NCI-H82 treated with DMSO at 0.1 percent for 48 hours (cell line): ENCODE results near the gene FNDC3B.
"Not testable (repeated sequence)": the region's sequence is repeated elsewhere in the genome, so short reads cannot be mapped to it uniquely, and the experiment has no call there.

Experiments
- DNase-seq: peaks from one replicate; lab custom pipeline; 2025; ENCODE audit not compliant: unreplicated experiment; lab: John Stamatoyannopoulos, UW

The FNDC3B gene

DNA sequence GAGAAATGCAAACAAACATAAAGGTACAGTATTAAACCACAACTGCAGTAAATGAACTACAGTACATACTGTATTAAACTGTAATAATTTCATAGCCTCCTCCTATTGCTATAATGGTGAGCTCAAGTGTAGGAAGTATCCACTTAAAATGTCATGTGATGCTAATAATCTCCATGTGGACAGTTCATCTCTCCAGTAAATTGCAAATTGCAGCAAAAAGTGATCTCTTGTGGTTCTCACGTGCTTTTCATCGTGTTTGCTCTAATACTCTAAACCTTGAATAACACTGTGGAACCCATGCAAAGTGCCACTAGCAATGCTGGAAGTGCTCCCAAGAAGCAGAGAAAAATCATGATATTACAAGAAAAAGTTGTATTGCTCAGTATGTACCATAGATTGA is 9.2 kb upstream of the FNDC3B start:
- DNase-seq, result no peak

DNA sequence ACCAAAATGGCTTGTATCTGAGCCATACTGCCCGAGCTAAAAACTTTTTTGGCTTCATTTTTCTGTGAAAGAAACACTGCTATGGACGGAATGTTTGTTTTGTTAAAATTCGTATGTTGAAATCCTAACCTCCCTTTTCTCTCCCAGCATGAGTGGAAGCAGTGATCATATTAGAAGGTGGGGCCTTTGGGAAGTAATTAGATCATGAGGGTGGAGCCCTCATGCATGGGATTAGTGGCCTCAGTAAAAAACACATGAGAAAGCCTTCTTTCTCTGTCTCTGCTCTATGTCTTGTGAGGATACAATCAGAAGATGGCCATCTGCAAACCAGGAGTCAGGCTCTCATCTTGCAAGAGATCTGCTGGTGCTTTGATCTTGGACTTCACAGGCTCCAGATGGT is 7.4 kb upstream of the FNDC3B start:
- DNase-seq, result peak; percentile 32

DNA sequence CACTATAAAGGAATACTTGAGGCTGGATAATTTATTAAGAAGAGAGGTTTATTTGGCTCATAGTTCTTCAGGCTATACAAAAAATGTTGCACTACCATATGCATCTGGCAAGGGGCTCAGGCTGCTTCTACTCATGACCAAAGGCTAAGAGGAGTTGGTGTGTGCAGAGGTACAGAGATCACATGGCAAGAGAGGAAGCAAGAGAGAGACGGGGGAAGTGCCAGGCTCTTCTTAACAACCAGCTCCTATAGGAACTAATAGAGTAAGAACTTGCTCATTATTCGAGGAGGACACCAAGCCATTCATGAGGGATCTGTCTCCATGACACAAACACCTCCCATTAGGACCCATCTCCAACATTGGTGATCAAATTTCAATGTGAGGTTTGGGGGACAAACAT is 6.0 kb upstream of the FNDC3B start:
- no peak for DNase-seq

DNA sequence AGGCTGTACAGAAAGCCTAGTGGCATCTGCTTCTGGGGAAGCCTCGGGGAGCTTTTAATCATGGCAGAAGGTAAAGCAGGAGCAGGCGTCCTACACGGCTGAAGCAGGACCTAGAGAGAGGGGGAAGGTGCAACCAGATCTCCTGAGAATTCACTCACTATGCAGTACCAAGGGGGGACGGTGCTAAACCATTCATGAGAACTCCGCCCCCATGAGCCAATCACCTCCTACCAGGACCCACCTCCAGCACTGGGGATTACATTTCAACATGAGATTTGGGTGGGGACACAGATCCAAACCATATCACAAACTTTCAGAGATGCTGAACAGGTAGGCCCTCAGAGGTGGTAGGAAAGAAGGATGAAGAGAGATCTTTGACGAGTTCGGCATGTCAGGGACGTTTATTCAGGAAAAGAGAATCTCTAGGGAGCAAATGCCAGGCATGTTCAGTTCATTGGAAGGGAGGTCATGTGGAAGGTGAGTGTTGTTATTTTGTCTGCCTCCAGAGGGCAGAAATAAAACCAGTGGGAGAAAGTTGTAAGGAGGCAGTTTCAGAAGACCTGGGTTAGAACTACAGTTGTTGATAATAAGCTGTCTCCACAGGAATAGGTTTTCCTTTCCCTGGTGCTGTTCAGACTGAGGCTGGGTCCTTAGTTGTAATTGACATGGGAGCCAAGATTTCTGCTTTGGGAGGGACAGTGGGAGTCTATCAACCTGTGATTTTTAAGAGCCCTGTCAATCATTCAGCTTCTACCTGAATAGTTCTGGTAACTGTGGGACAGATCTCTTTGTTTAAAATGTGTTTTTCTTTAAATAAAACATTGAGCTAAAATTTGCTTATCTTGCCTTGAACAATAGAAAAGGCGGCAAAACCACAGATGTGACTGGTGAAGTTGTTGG is 4.3 kb upstream of the FNDC3B start:
- peak; percentile 16 for DNase-seq

DNA sequence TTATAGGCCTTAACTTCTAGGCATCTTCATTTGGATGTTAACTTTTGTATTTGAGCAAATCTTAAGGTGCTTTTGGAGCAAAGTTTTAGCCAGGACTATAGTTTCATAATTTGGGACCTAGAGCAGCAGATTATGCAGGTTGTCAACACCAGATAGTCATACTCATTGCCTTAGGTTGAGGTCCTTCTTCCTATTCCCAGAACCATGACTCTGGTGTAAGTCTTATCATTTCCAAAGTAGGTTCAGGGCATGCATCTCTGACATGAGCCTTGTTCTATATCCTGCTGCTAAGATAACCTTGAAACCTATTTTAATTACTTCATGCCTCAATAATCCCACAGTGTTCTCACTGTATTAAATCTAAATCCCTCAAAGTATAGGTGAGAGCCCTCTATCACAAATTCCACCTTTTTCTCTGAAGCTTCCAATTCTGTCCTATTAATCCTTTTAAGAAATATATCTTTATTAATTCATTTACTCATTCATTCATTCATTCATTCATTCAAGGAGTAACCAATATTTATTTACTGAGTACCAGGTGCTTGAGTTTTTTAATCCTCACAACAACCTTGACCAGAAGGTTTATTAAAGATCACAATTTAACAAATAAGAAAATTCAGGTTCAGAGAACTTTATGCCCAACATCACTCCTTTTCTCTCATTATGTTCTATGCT is 2.7 kb upstream of the FNDC3B start:
- DNase-seq, result no peak

DNA sequence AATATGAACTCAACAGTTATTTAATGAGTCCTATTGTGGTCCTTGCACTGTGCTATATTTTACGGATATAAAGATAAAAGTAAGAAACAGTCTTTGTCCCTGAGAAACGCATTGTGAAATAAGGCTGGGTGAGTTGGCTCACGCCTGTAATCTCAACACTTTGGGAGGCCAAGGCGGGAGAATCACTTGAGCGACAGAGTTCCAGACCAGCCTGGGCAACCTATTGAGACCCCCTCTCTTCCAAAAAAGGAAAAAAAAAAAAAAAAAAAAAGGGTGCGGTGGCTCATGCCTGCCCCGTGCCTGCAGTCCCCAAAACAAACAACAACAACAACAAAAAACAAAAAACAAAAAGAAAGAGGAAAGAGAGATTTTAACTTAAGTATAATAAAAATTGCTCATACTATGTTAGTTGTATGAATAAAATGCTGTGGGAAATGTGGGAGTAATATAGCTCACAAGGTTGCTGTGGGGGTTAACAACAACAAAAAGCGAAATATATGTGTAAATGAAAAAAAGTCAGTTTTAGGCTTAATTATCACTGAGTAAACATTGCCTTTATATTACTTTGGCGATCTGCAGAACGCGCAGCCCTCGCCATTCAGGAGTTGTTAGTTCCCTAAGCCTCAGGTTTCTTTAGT is 461 bp upstream of the FNDC3B start:
- no peak for DNase-seq

DNA sequence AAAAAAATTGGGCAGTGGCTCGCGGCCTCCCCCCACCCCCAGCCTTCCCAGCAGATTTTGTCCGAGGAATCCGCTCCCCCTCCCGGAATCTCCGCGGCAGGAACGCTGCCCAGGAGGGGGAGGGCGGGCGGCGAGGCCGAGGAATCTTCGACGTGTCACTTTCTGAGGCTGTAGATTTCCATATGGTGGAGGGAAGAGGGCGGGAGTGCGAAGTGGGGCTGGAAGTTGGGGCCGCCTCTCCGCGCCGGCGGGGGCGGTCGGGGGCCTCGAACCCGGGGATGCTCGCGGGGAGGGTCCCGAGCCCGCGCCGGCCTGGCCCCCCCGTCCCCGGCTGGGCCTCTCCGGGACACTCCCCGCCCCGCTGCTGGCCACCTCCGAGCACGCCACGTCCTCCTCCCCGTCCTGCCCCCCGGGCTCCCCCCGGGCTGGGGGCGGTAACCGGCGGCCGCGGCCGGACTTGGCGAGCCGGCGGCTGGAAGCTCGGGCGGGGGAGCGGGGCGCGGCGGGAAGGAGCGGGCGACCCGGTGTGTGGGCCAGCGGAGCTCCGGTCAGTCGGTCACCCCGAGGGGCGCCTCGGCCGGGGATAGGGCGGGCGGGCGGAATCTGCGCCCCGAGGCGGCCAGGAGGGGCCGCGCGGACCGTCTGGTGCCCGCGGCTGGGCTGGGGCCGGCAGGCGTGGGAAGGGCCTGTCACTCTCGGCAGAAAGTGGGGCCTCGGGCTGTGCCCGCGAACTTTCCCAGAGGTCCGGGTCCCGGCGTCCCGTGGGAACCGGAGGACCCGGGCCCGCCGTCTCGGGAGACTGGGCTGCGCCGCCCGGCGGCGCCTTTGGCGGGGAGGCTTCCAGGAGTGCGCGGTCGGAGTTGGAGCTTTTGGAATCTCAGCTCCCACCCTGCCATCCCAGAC is 951 bp downstream of the FNDC3B start:
- DNase-seq, result peak; percentile 40

DNA sequence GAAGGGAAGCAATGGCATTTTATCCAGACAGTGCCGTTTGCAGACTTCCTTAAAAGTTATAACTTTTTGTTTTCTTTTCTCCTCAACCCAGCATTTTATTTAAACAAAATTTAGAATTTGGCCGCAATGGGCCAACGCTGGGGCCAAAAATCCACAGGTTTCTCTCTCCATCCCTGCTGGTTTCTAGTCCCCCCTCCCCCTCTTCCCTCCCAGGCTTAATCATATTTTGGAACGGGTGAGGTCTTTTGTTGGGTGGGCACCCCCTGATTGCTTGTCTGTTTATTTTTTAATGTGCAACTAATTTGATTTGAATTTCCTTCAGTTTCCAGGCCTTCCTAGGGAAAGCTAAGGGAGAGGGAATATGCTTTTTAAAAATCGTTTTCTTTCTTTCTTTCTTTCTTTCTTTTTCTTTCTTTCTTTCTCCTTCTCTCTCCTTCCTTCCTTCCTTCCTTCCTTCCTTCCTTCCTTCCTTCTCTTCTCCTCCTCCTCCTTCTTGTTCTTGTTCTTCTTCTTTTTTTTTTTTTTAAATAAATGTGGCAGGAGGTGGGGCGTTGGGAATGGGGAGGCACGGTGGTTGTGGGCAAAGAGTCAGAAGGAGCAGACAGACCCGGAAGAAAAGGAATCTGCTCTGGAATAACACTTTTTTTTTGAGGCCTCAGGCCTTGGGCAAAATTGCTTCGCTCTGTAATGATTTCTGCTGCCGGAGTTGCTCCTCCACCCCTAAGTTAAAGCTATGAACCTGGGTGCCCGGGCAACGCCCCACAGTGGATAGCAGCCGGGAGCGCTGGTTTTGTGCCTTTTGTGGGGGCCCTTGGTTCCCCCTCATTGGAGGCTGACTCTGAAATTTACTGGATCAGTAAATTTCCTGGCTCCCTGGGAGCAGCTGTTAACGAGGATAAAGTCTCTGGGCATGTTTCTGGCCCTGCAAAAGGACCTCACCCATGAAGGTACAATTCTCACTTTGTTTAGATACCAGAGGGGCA is 1.9 kb downstream of the FNDC3B start:
- no peak for DNase-seq

DNA sequence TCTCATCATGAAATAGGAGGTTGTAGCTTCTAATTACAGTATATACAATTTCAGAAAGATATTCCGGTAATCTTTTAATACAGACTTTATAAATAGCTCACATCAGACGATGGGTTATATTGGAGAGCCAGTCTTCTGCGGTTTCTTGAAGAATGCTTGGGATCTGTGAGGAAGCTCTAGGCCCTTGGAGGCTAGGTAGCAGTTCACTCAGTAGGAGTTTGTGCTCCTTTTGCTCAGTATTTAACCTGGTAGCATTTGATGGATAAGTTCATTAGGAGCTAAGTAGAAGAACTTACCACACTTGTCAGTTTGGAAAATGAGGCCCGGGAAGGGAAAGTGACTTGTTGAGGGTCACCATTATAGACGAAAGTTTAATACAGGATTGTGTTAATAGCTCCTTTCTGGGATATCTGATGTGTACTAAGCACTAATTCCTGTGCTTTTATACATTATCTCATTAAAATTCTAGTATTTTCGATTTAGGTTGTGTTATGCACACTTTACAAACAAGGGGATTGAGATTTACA is 2.8 kb downstream of the FNDC3B start:
- no peak for DNase-seq

DNA sequence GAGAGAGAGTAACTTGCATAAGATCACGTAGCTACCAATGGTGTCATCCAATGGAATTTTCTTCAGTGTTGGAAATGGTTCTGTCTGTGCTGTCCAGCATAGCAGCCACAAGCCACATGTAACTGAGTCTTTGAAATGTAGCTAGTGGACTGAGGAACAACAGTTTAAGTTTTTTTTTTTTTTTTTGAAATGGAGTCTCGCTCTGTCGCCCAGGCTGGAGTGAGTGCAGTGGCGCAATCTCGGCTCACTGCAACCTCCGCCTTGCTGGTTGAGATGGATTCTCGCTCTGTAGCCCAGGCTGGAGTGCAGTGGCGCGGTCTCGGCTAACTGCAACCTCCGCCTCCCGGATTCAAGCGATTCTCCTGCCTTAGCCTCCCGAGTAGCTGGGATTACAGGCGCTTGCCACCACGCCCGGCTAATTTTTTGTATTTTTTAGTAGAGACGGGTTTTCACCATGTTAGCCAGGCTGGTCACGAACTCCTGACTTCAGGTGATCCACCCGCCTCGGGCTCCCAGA is 3.3 kb downstream of the FNDC3B start:
- not testable (repeated sequence) for DNase-seq

DNA sequence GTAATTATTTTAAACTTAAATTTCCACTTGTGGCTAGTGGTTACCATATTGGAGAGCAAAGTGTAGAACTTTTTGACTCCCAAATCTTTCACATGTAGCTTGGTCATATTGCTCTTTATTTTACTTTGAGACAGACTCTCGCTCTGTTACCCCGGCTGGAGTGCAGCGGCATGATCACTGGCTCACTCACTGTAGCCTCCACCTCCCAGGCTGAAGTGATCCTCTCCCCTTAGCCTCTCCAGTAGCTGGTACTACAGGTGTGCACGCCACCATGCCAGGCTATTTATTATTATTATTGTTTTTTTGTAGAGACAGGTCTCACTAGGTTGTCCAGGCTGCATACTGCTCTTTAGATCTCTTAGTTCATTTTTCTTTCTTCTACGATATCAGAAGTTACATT is 3.9 kb downstream of the FNDC3B start:
- DNase-seq, result no peak

DNA sequence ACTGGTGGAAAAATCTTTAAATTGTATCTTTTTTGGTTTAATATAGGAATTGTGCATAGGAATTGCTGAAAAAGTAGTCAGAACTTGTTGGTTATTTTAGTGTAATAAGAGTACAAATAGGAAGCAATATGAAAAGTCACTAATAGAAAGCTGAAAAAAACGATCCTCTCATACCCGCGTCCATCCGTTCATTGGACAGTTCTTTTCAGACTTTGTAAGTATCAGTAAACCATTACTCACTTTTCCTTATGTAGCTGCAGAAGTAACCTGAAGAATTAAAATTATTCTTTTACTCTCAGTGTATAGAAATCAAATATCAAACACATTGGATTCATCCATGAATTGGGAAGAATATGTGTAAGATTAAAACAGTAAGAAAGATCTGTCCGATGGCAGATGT is 4.4 kb downstream of the FNDC3B start:
- DNase-seq, result no peak

DNA sequence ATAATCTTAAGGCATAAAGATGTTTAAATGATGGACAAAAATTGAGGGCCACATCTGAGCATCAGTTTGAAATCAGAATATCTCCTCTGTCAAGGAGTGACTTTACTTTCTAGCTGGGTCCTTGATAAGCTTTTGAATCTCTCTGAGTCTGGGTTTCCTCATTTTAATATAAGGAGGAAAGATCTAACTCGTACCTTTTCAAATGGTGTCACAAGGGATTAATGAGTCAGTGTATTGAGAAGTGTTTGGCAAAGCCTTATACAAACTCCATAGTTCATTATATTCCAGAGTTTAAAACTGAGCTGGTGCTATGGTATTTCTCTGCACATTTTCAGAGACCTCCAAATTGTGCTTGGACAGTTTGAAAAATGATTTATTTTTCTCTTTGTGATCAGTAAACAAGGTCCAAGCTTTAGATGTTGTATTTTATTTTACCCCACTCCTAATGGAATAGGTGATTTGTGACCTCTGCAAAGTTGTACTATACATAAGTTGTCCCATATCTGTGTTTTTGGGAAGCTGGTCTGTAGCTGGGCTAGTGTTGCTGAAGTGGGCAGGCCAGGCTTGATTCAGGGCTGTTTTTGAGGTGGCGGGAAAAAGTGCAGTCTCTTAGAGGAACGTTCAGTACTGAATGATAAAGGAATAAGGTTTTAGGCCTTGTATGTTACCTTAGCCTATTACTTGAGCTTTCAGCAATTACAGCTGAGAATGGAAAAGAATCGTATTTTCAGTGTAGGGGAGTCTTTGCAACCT is 5.6 kb downstream of the FNDC3B start:
- no peak for DNase-seq

DNA sequence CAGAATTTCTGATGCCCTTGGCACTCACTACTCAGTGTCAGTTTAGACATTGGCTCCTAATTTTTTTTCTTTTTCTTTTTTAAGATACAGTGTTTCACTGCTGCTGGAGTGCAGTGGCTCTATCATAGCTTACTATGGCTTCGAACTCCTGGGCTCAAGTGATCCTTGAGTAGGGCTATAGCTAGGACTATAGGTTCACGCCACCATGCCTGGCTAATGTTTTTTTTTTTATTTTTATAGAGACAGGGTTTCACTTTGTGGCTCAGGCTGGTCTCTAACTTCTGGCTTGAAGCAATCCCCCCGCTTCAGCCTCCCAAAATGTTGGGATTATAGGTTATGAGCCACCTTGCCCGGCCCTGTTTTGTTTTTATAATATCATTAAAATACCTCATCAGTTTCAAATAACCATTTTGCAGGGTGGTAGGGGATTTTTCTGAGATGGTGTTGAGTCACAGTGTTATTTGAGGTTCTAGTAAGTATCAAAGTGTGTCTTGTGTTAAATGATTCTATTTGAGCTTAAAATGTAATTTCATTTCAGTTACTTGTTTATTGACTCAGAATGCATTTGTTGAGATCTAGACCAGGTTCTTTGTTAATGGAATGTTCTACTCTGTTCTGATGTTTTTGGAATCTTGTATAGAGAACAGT is 7.0 kb downstream of the FNDC3B start:
- no peak for DNase-seq

DNA sequence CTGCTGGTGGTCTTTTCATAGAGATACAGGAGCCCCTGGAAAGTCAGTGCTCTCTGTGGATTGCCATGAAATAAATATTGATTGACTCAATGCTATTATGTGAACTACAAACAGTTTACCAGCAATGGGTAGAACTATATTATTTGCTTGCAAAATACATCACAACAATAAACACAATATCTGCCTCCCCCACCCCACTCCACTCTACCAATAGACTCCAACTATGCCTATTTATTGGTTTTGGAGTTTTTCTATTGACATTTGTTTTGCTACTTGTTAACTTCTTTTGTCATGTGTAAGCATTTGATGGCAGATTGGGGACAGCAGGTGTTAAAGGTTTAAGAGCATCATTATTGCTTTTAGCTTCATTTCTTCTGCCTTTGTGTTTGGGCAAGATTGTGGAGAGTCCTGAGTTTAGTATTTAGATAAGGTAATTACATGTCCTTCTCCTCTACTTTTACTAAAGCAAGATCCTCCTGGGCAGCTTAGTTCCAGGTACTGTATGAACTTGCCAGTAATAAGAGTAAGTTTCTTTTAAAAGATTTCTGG is 8.3 kb downstream of the FNDC3B start:
- DNase-seq, result no peak

DNA sequence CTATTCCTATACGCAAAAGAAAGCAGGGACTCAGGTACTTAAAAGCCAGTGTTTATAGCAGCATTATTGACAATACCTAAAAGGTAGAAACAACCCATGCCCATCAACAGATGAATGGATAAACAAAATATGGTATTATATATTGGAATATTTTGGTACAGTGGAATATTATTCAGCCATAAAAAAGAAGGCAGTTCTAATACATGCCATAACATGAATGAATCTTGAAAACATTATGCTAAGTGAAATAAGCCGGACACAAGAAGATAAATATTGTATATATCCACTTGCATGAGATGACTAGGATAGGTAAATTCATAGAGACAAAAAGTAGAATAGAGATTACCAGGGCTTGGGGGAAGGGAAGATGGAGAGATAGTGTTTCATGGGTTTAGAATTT is 9.2 kb downstream of the FNDC3B start:
- no peak for DNase-seq

DNA sequence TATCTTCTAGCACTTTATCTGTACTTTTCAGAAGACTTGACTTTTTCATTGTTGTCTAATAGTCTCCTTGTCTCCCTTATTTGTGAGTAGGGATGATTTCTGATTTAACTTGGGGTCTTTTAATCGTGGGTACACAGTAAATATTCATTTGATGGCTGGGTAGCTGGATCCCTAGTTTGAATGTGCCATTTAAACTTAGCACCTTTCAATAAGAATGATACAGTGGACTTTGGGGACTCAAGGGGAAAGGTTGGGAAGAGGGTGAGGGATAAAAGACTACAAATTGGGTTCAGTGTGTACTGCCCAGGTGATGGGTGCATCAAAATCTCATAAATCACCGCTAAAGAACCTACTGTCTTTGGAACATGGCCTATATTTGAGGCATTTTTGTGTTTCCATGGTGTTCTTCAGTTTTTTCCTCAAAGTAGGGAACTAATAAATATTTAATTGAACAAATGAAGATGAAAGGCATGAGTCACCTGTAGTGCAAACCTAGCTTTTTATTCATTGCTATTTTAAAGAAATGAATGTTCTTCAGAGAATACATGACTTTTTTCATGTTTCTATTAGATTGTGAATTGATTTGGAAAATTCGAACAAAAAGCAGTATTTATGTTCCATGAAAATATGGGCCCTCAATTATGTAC is 12.1 kb downstream of the FNDC3B start:
- no peak for DNase-seq
